NK-92 treated with Interleukin-12 subunit alpha and Interleukin-12 subunit beta, amount 100 ng/mL, for 24 hours (cell line): Measurements from ENCODE around the gene IL18R1.
A peak's percentile ranks its signal among the peaks of the same experiment; 100 is the strongest.

Source experiments
- DNase-seq: peaks from one replicate; lab custom pipeline; 2025; lab: John Stamatoyannopoulos, UW

The IL18R1 gene

GRCh38 chr2:102391565-102391964 is 36.0 kb downstream of the IL18R1 start:
- no peak for DNase-seq

GRCh38 chr2:102392096-102392495 is 36.5 kb downstream of the IL18R1 start:
- no peak for DNase-seq

GRCh38 chr2:102392942-102393341 is 37.3 kb downstream of the IL18R1 start:
- no peak for DNase-seq

GRCh38 chr2:102396012-102396411 is 40.4 kb downstream of the IL18R1 start:
- DNase-seq = no peak

- no peak for DNase-seq
Observed at GRCh38 chr2:102397209-102397608, 41.6 kb downstream of the IL18R1 start.

- peak; percentile 62 for DNase-seq
Observed at GRCh38 chr2:102399499-102400141, 44.0 kb downstream of the IL18R1 start.

GRCh38 chr2:102401456-102401855 is 45.9 kb downstream of the IL18R1 start:
- DNase-seq = no peak

GRCh38 chr2:102401865-102402264 is 46.3 kb downstream of the IL18R1 start:
- DNase-seq = no peak

- no peak for DNase-seq
Observed at GRCh38 chr2:102410952-102411351, 55.4 kb downstream of the IL18R1 start.

GRCh38 chr2:102412199-102412598 is 56.6 kb downstream of the IL18R1 start:
- no peak for DNase-seq

GRCh38 chr2:102417946-102418345 is 62.4 kb downstream of the IL18R1 start:
- no peak for DNase-seq

- no peak for DNase-seq
Observed at GRCh38 chr2:102418421-102418961, 62.9 kb downstream of the IL18R1 start.

GRCh38 chr2:102420290-102420689 is 64.7 kb downstream of the IL18R1 start:
- DNase-seq = no peak

GRCh38 chr2:102421890-102422759 is 66.5 kb downstream of the IL18R1 start:
- no peak for DNase-seq

- DNase-seq = no peak
Observed at GRCh38 chr2:102422910-102423309, 67.3 kb downstream of the IL18R1 start, which contains the start of gene IL18RAP. IL18RAP (plus strand) TSS chr2:102423160; CDS start chr2:102423278, 118 bp downstream.

GRCh38 chr2:102423368-102423767 is 67.8 kb downstream of the IL18R1 start:
- DNase-seq = no peak

- no peak for DNase-seq
Observed at GRCh38 chr2:102424754-102425153, 69.2 kb downstream of the IL18R1 start.

- no peak for DNase-seq
Observed at GRCh38 chr2:102425441-102426132, 70.0 kb downstream of the IL18R1 start.

- DNase-seq = no peak
Observed at GRCh38 chr2:102427249-102427648, 71.7 kb downstream of the IL18R1 start.

GRCh38 chr2:102428573-102428972 is 73.0 kb downstream of the IL18R1 start:
- DNase-seq = no peak

- no peak for DNase-seq
Observed at GRCh38 chr2:102432386-102432785, 76.8 kb downstream of the IL18R1 start.

- no peak for DNase-seq
Observed at GRCh38 chr2:102433973-102434654, 78.5 kb downstream of the IL18R1 start.
